GM21576 (cell line): Measurements from ENCODE around the gene HARS2.
"Not testable (repeated sequence)": the region's sequence is repeated elsewhere in the genome, so short reads cannot be mapped to it uniquely, and the experiment has no call there.

Experiments used
- ATAC-seq: cut with Tn5 transposase; IDR thresholded peaks from one replicate; pipeline ENCODE4 v1.9.1; 2021; ENCODE audit warnings: mild to moderate bottlenecking, moderate library complexity; ENCODE audit not compliant: unreplicated experiment

Gene HARS2

GRCh38 chr5:140700177-140701144, 9.2 kb downstream of the HARS2 start, which contains the start of gene ZMAT2:
ZMAT2 (plus strand) TSS chr5:140700447; CDS start chr5:140700461, 14 bp downstream.
- peak; percentile 92 for ATAC-seq

- no peak for ATAC-seq
These were observed 16.6 kb downstream of the HARS2 start for GRCh38 chr5:140707812-140708211.

- not testable (repeated sequence) for ATAC-seq
These were observed 17.5 kb downstream of the HARS2 start for GRCh38 chr5:140708787-140709186.

- ATAC-seq: peak; percentile 87
These were observed 19.8 kb downstream of the HARS2 start for GRCh38 chr5:140710899-140711552.

GRCh38 chr5:140711794-140712193, 20.5 kb downstream of the HARS2 start:
- ATAC-seq: no peak

GRCh38 chr5:140713562-140714094, 22.4 kb downstream of the HARS2 start:
- ATAC-seq: no peak

GRCh38 chr5:140716238-140716637, 25.0 kb downstream of the HARS2 start:
- not testable (repeated sequence) for ATAC-seq

- no peak for ATAC-seq
These were observed 27.0 kb downstream of the HARS2 start for GRCh38 chr5:140718266-140718592.

- not testable (repeated sequence) for ATAC-seq
These were observed 29.5 kb downstream of the HARS2 start for GRCh38 chr5:140720738-140721137.

- not testable (repeated sequence) for ATAC-seq
These were observed 30.1 kb downstream of the HARS2 start for GRCh38 chr5:140721395-140721794.

GRCh38 chr5:140725799-140726471, 34.7 kb downstream of the HARS2 start:
- ATAC-seq: peak; percentile 88

- ATAC-seq: no peak
These were observed 41.8 kb downstream of the HARS2 start for GRCh38 chr5:140733098-140733497.

GRCh38 chr5:140734354-140734753, 43.1 kb downstream of the HARS2 start:
- no peak for ATAC-seq

- no peak for ATAC-seq
These were observed 46.2 kb downstream of the HARS2 start for GRCh38 chr5:140737486-140737885.

- ATAC-seq: no peak
These were observed 50.7 kb downstream of the HARS2 start for GRCh38 chr5:140741967-140742366.
